HFF-Myc (cell line): ENCODE data around the gene SPARCL1.

Experiments
- DNase-seq: peaks from one replicate; pipeline ENCODE4 v3.0.0-alpha.2; 2011; ENCODE audit warnings: low read depth; ENCODE audit errors: extremely low read depth
- H3K4me3 ChIP-seq: replicated peaks from 2 replicates; pipeline ENCODE4 v1.5.1; 2011; ENCODE audit warnings: low read depth, mild to moderate bottlenecking, control low read depth, low read length
- TF ChIP-seq, protein P1 (sequence below): IDR thresholded peaks from 2 replicates; pipeline ENCODE4 v1.5.1; 2012; ENCODE audit warnings: mild to moderate bottlenecking, low read depth, low read length, control low read depth; ENCODE audit errors: missing control alignments

The SPARCL1 gene

DNA sequence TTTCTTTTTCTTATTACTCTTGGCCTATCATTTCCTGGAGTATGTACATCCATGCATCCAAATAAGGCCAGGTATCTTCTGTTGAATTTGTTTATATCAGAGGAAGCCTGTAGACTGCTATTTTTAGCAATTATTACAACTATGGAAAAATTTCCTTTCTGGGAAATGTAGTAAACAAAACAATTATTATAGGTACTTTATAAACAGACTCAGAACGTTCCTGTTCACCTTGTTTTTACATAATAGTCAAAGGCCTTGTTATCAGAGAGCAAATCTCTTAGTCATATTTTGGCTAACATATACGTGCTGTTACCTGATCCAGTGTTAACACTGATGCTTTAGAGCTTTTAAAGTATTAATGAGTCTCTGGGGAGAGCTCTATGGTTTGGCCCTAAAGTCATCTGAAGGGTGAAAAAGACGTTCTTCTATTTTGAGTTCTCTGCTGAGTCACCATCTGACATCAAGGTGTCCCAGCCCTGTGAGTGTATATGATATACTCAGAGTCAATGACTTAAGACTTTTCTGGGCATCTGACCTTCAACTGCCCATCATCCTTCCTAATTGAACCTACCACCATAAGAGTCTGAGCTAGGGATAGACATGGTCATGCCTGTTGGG is 7.3 kb downstream of the SPARCL1 start:
- DNase-seq: no peak
- H3K4me3 ChIP-seq: no peak overlapping the region
- TF ChIP-seq, protein P1, sequence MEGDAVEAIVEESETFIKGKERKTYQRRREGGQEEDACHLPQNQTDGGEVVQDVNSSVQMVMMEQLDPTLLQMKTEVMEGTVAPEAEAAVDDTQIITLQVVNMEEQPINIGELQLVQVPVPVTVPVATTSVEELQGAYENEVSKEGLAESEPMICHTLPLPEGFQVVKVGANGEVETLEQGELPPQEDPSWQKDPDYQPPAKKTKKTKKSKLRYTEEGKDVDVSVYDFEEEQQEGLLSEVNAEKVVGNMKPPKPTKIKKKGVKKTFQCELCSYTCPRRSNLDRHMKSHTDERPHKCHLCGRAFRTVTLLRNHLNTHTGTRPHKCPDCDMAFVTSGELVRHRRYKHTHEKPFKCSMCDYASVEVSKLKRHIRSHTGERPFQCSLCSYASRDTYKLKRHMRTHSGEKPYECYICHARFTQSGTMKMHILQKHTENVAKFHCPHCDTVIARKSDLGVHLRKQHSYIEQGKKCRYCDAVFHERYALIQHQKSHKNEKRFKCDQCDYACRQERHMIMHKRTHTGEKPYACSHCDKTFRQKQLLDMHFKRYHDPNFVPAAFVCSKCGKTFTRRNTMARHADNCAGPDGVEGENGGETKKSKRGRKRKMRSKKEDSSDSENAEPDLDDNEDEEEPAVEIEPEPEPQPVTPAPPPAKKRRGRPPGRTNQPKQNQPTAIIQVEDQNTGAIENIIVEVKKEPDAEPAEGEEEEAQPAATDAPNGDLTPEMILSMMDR: no peak

- DNase-seq: no peak
- no peak overlapping the region for H3K4me3 ChIP-seq
- TF ChIP-seq, protein P1: no peak
These were observed 7.9 kb downstream of the SPARCL1 start for GRCh38 chr4:87521319-87521718.

DNA sequence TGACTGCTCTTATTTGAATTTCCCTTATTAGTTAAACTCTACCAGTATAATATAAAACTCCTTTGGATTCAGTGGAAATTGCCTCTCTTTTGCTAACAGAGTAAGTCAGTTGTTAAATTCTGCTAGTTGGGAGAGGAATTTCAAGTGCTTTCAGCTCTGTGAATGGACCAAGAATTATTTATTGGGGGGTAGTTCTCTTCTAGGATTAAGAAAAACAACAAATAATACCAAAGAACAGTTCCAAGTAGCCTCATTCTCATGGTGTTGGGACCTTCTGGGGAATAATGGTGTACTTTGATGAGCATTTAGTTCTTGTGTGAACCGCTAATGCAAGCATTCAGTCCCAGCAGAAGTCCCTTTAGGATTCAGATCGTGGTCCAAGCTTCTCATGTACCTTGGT is 11.6 kb downstream of the SPARCL1 start:
- no peak for DNase-seq
- TF ChIP-seq, protein P1: no peak
- no peak overlapping the region for H3K4me3 ChIP-seq

GRCh38 chr4:87516683-87517082 is 12.5 kb downstream of the SPARCL1 start:
- TF ChIP-seq, protein P1: no peak
- no peak overlapping the region for H3K4me3 ChIP-seq
- no peak for DNase-seq

GRCh38 chr4:87512400-87512799 is 16.8 kb downstream of the SPARCL1 start:
- DNase-seq: no peak
- TF ChIP-seq, protein P1: no peak
- H3K4me3 ChIP-seq: no peak overlapping the region

- H3K4me3 ChIP-seq: no peak overlapping the region
- DNase-seq: no peak
- TF ChIP-seq, protein P1: no peak
These were observed 17.7 kb downstream of the SPARCL1 start for GRCh38 chr4:87511500-87511899.

DNA sequence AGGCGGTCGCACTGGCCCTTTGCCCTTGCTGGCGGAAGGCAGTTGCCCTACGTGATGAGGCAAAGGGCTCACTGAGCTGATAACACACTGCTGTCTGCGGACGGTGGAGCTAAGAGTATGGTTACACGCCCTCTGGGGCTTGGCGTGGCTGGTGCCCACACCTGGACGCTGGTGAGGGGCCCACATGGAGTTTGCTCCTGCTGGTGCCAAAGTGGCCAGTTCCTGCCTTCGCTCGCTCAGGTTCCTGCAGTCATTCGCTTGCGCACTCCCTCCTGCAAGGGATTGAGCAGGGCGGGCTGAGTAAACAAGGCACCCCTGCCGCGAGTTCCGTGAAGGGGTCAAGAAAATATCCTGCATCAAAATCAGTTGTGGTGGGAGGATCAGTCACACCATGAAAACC is 18.4 kb downstream of the SPARCL1 start:
- no peak for DNase-seq
- no peak overlapping the region for H3K4me3 ChIP-seq
- TF ChIP-seq, protein P1: no peak
